Hepatocyte (in vitro differentiated cells): Measurements from ENCODE around the gene ESRP2.

Source experiments
- CTCF ChIP-seq: fragments of 200-600 bp; sonication (generic); IDR thresholded peaks from 2 replicates; pipeline ENCODE4 v1.5.1; 2016; ENCODE audit warnings: antibody characterized with exemption, mild to moderate bottlenecking; ENCODE audit not compliant: poor library complexity
- EZH2 ChIP-seq: fragments of 200-600 bp; sonication (generic); IDR thresholded peaks from 2 replicates; pipeline ENCODE4 v1.6.1; 2016; ENCODE audit warnings: antibody characterized with exemption, mild to moderate bottlenecking, borderline replicate concordance
- EZH2phosphoT487 ChIP-seq: fragments of 200-600 bp; sonication (generic); IDR thresholded peaks from one replicate; pipeline ENCODE4 v1.6.1; 2018; ENCODE audit warnings: antibody characterized with exemption, mild to moderate bottlenecking, low read depth, moderate library complexity; ENCODE audit not compliant: unreplicated experiment, severe bottlenecking

GRCh38 chr16:68255712-68256111 is 19.8 kb upstream of the ESRP2 start:
- TF ChIP-seq CTCF (no peak), EZH2 (no peak), EZH2phosphoT487 (no peak)
